NCI-H2196 (cell line): ENCODE results near the gene GRAMD4.

Experiments used
- DNase-seq: peaks from one replicate; lab custom pipeline; 2025; ENCODE audit not compliant: unreplicated experiment; lab: John Stamatoyannopoulos, UW

Gene GRAMD4

GRCh38 chr22:46686221-46687047 lies 66.2 kb downstream of the GRAMD4 start:
- DNase-seq = no peak

GRCh38 chr22:46687048-46687444 lies 66.9 kb downstream of the GRAMD4 start:
- no peak for DNase-seq

GRCh38 chr22:46687460-46687859 lies 67.3 kb downstream of the GRAMD4 start:
- DNase-seq = no peak

DNA sequence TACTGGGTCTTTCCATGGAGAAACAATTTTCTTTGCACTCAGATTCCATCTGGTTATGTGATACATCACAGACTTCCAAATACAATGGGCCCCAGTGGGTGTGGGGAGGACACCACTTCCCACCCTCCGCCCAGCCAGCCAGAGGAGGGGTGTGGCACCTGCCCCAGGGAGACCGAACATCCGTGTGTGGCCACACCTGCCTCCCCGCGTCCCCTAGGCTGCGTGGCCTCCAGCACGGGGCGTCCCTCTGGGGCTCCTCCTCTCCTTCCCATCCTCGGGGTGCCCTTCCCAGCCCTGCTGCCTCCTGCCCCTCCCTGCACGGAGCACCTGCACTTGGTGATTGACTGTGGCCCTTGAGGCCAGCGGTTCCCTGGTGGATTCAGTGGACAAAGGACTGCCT lies 68.8 kb downstream of the GRAMD4 start:
- no peak for DNase-seq

- DNase-seq = no peak
These were observed 70.0 kb downstream of the GRAMD4 start for GRCh38 chr22:46690146-46690545.

GRCh38 chr22:46691571-46691970 lies 71.4 kb downstream of the GRAMD4 start:
- no peak for DNase-seq

GRCh38 chr22:46693634-46694415 lies 73.6 kb downstream of the GRAMD4 start:
- DNase-seq = no peak

- DNase-seq = no peak
These were observed 74.4 kb downstream of the GRAMD4 start for GRCh38 chr22:46694416-46695170.

DNA sequence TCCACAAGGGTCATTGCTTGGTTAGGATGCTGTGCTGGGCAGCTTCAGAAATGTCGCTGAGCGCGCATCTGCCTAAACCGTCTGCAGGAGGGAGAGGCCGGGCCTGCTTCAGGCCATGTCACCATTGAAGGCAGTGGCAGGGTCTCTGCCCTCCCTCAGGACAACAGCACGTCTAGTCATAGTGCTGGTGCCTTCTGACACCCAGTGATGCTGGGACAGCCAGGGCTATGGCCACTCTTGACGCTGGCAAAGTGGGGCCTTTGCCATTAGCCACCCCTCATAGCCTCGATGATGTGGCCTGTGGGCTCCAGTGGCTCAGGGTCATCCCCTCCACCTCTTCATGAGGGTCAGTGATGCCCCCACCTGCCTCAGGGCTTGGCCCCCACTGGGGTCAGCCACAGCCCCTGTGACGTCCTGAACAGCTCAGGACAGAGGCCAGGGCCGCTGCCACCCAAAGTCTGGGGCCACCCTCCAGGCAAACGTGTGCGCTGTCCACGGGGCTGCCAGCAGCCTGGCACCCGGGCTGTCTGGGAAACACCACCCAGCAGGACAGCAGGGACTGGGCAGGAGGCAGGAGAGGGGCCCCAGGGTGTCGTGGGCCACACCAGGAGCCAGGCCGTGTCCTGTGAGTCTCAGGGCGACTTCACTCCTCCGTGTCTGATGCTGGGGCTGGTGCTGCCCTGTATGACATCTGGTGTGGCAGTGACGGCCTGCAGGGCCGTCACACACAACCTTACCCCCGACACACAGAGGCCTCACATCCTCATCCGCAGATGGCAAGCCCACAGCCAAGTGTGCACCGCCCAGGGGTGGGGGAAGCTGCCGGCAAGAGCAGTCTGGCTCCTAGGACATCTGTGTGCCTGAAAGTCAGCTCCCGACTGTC lies 75.4 kb downstream of the GRAMD4 start:
- DNase-seq = no peak

DNA sequence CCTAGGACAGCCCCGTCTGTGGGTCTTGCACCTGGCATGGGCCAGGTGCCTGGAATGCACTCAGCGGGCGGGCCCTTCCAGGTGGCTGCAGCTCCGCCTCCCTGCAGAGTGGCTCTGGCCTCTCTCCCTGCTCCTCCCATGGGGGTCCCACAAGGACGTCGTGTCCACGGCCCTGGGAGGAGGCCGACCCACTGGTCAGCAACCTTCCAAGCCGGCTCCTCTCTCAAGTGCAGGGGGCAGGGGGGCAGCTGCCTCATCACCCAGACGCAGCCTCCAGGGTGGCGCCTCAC lies 76.0 kb downstream of the GRAMD4 start:
- peak; percentile 55 for DNase-seq

- DNase-seq = no peak
These were observed 76.4 kb downstream of the GRAMD4 start for GRCh38 chr22:46696614-46697013.

GRCh38 chr22:46697811-46698515 lies 77.8 kb downstream of the GRAMD4 start:
- DNase-seq = no peak

GRCh38 chr22:46699091-46699490 lies 78.9 kb downstream of the GRAMD4 start:
- no peak for DNase-seq

DNA sequence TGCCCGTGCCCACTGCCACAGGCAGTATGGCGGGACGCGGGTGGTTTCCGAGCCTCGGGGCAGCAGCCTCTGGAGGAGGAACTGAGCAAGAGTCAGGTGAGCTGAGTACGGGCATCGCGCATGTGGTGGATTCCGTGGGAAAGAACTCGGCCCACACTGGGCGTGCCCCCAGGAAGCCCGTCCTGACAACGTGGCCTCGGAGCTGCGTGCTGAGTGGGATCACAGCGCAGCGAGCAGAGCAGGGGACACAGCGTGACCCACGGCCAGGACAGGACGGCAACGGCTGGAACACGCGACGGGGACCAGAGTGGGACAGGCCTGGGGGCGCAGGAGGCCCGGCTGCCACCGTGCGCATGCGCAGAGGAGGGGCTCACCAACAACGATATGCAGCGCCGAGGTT lies 81.1 kb downstream of the GRAMD4 start:
- no peak for DNase-seq

- DNase-seq = no peak
These were observed 83.2 kb downstream of the GRAMD4 start for GRCh38 chr22:46703171-46703995.

- DNase-seq = no peak
These were observed 83.8 kb downstream of the GRAMD4 start for GRCh38 chr22:46703996-46704370.

- DNase-seq = no peak
These were observed 85.9 kb downstream of the GRAMD4 start for GRCh38 chr22:46706060-46706459.

DNA sequence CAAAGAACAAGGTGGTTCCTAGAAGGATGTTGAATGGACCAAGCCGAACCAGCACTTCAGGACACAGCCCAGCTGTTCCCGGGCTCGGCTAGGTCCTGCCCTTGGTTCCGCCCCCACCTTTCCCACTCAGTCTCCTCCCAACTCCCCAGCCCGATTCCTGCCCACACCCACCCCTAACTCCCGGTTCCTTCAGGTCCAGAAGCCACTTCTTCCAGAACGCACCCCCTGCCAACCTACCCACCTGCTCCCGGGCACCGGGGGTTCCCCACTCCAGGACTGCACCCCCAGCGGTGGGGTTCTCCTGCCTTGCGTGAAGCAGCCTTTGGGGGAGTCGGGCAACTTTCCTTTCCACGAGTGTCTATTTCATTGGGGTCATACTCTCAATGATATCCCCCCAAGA lies 87.1 kb downstream of the GRAMD4 start:
- no peak for DNase-seq

DNA sequence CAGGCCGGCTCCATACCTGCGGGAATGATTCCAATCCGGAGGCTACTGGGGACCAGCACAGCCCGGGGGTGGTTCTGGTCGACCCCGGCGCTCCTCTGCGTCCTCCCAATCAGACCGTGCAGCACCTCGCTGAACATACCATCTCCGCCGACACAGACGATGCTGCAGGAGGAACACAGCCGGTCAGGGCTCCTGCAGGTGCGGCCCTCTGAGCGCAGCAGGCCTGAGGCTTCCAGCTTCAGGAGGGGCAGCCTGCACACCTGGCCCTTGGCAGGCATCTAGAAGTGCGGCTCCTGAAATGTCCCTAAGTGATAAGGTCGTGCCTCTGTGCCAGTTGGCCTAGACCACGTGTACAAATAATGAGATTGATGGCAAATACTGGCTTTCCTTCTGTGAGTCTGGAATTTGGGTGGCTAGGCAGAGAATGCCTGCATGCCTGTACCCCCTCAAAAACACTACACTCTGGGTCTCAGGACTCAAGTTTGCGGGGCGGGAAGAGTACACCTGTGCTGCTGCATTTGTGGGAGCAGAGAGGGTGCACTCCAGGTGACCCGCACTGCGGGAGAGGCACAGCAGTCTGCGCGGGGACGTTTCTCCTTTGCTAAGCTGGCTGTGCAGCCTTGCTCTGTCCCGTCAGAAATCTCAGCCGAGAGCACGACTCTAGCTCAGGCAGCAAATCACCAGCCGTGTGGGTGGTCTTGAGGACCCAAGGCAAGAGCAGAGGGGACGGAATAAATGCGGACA lies 87.8 kb downstream of the GRAMD4 start:
- no peak for DNase-seq
